ENCODE data around the gene RP9. TPM values are rescaled to one million over a fixed set of nuclear protein-coding genes. Genes with fewer than 3 reads are reported as not detected.

The RP9 gene
- total RNA-seq, 4 donors from 2014 or later = 5.2 to 16.1 (median 7.3) TPM

DNA sequence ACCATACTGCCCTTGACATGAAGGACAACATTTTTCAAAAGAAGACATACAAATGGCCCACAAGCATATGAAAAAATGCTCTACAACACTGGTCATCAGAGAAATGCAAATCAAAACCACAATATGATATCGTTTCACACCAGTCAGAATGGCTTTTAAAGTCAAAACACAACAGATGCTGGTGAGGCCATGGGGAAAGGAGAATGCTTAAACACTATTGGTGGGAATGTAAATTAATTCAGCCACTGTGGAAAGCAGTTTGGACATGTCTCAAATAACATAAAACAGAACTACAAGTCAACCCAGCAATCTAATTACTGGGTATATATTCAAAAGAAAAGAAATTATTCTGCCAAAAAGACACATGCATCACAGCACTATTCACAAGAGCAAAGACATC is 42.4 kb downstream of the RP9 start:
- no peak for TF ChIP-seq POLR2A (IDR thresholded peaks at IDR 0.05)
- TF ChIP-seq, protein P1, sequence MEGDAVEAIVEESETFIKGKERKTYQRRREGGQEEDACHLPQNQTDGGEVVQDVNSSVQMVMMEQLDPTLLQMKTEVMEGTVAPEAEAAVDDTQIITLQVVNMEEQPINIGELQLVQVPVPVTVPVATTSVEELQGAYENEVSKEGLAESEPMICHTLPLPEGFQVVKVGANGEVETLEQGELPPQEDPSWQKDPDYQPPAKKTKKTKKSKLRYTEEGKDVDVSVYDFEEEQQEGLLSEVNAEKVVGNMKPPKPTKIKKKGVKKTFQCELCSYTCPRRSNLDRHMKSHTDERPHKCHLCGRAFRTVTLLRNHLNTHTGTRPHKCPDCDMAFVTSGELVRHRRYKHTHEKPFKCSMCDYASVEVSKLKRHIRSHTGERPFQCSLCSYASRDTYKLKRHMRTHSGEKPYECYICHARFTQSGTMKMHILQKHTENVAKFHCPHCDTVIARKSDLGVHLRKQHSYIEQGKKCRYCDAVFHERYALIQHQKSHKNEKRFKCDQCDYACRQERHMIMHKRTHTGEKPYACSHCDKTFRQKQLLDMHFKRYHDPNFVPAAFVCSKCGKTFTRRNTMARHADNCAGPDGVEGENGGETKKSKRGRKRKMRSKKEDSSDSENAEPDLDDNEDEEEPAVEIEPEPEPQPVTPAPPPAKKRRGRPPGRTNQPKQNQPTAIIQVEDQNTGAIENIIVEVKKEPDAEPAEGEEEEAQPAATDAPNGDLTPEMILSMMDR (IDR thresholded peaks at IDR 0.05) = no peak
- WGBS, 2 donors = 77 to 97% methylated on average over 1 of the region's 1 CpG
- intact Hi-C loops (cut with DNase I; ENCODE audit: low total_unique reads) = no loop called here
- no peak for DNase-seq (ENCODE audit: low spot score in 2 of 2)
- H3K4me3 ChIP-seq (ENCODE audit: low read depth, poor library complexity, severe bottlenecking) = no peak overlapping the region

DNA sequence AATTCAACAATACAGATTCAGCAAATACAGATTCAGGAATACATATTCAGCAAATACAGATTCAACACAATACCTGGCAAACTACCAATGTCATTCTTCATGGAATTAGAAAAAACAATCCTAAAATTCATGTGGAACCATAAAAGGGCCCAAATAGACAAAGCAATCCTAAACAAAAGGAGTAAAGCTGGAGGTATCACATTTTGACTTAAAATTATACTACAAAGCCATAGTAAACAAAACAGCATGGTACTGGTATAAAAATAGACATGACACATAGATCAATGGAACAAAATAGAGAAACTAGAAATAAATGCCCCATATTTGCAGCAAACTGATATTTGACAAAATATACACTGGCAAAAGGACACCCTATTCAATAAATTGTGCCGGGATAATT is 43.2 kb downstream of the RP9 start:
- no peak overlapping the region for H3K4me3 ChIP-seq (ENCODE audit: low read depth, poor library complexity, severe bottlenecking)
- WGBS, 2 donors = 95 to 100% methylated on average over 1 of the region's 1 CpG
- no peak for TF ChIP-seq POLR2A (IDR thresholded peaks at IDR 0.05)
- TF ChIP-seq, protein P1 (IDR thresholded peaks at IDR 0.05) = no peak
- intact Hi-C loops (cut with DNase I; ENCODE audit: low total_unique reads) = no loop called here
- DNase-seq (ENCODE audit: low spot score in 2 of 2) = no peak

DNA sequence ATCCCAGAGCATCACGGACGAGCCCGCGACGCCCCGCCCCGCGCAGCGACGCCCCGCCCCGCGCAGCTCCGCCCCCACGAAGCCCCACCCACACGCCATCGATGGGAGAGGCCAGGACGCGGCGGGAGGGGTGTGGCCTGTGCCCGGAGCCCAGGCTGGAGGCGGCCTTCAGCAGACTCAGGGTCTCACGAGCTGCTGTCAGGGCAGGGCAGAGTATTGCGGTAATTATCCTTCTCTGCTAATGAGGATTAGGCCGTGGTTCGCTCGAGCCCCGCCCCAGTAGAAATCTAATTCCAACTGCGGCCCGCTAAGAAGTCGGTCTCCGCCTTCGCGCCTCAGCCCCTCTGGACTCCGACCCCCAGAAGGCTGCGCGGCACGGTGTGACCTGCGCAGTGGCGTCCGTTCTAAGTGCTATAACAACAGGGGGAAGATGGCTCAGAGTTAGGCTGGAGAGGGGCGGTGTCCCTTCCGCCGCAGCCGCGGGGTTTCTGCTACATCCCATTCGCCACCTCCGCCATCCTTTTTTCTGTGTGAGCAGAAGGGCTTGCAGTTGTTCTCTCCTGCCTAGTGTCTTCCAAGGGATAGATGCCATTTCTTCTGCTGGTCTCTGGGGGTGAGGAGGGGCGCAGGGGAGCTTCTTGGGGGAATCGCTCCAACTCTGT is 46.3 kb downstream of the RP9 start:
- peak overlapping the region; percentile 86 for H3K4me3 ChIP-seq (ENCODE audit: low read depth, poor library complexity, severe bottlenecking)
- peak; percentile 88 to 98 for DNase-seq (ENCODE audit: low spot score in 2 of 2)
- peak in 1 of 2 donors; percentile 13 for TF ChIP-seq POLR2A (IDR thresholded peaks at IDR 0.05)
- TF ChIP-seq, protein P1 (IDR thresholded peaks at IDR 0.05) = no peak
- intact Hi-C loops (cut with DNase I; ENCODE audit: low total_unique reads) = no loop called here
- WGBS, 2 donors = 0 to 1% methylated on average over 13 to 41 of the region's 50 CpGs

DNA sequence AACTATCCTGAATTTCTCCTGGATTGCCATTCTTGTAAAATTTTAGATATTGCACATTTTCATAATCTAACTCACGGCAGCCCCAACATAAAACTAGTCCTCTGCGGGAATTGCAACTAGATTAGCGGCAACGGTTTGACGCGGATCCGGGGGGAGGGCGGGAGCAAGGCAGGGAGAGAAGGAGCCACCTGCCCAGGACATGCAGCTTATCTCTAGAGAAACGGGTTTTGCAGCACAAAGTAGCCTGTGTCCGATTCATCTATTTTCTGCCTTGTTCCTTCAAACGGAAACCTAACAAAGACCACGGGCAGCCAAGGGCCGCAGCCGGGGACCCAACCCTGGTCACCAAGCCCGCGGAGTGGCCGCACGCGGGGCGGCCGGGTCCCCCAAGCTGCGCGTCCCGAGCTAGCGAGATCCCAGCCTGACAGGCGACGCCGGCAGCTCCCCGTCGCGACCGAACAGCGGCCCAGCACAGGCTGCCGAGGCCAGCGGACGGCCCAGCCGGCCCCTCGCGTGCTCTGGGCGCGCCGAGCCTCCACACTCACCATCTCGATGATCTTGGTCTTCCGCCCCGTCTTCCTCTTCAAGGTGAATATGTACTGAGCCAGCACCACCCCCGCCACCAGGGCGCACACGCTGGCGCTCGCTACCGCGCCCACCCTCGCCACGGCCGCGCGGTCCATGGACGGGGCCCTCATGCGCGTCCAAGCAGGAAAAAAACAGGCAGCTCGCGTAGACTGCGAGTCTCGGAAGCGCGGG is 47.0 kb downstream of the RP9 start, which contains the start of gene NT5C3A:
Gene NT5C3A (minus strand): TSS at position 754 of the 759 bp plus-strand sequence. CDS start 71 bp downstream, at position 683.
- intact Hi-C loops (cut with DNase I; ENCODE audit: low total_unique reads) = no loop called here
- 0 to 1% methylated on average over 25 to 38 of the region's 66 CpGs for WGBS, 2 donors
- DNase-seq (ENCODE audit: low spot score in 2 of 2) = peak in 1 of 2 donors; percentile 20
- peak within 1 kb of the TSS; percentile 86 for H3K4me3 ChIP-seq (ENCODE audit: low read depth, poor library complexity, severe bottlenecking)
- TF ChIP-seq, protein P1 (IDR thresholded peaks at IDR 0.05) = no peak
- peak in 1 of 2 donors; percentile 30 for TF ChIP-seq POLR2A (IDR thresholded peaks at IDR 0.05)

DNA sequence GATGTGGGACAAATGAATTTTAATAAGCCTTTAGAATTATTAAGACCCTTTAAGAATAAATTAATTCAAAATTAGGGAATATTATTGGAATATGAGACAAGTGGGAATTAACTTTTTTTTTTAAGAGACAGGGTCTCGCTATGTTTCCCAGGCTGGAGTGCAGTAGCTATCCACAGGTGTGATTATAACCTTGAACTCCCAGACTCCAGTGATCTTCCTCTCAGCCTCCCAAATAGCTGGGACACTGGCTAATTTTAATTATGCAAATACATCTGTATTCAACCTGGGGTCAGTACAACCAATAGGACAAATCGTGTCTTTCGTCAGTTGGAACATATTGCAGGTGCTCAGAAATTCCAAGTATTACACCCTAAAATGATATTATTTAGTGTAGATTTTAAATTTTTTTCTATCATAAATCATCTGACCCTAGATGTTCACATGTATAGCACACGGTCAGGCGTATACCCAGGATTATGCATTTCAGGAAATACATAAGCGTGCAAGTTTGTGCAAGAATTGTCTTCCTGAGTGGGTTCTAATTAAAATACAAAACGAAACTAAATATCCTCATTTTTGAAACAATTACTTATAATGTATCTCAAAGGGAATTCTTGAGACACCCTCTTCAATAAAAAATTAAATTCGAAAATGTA is 47.8 kb downstream of the RP9 start:
- WGBS, 2 donors = 17 to 26% methylated on average over 8 of the region's 8 CpGs
- DNase-seq (ENCODE audit: low spot score in 2 of 2) = no peak
- H3K4me3 ChIP-seq (ENCODE audit: low read depth, poor library complexity, severe bottlenecking) = peak overlapping the region; percentile 86
- intact Hi-C loops (cut with DNase I; ENCODE audit: low total_unique reads) = no loop called here
- no peak for TF ChIP-seq POLR2A (IDR thresholded peaks at IDR 0.05)
- TF ChIP-seq, protein P1 (IDR thresholded peaks at IDR 0.05) = no peak

Data from lower leg skin (tissue), 4 donors.